H1 (cell line): ENCODE results near the gene TSHZ2. TPM values are rescaled to one million over a fixed set of nuclear protein-coding genes. Genes with fewer than 3 reads are reported as not detected.

Experiments used
- CTCF ChIA-PET: fragments of 300-600 bp; sonication (Branson Sonifier 250); formaldehyde crosslinking; loops from one replicate; lab custom pipeline; 2021; ENCODE audit not compliant: partially characterized antibody; lab: Charles Lee
- POLR2A ChIA-PET: fragments of 300-600 bp; sonication (Branson Sonifier 250); formaldehyde crosslinking; loops from one replicate; lab custom pipeline; 2021; ENCODE audit warnings: inconsistent platforms; ENCODE audit not compliant: partially characterized antibody; lab: Charles Lee
- DNase-seq, 2 experiments: peaks; one replicate each; pipeline versions ENCODE4 v3.0.0 to v3.0.0-alpha.2; 2010 to 2022; ENCODE audit warnings: low spot score in 2 of 2, low read depth in 1 of 2, mixed read lengths in 1 of 2
- FAIRE-seq: peaks from 2 replicates; lab custom pipeline; 2011; peaks lifted over from hg19 to GRCh38; lab: Jason Lieb, UNC
- H2AFZ ChIP-seq: 2 replicates; pipeline ENCODE4 v1.8.1; 2012; ENCODE audit warnings: low read length, inconsistent platforms
- H2AK5ac ChIP-seq: 2 replicates; pipeline ENCODE4 v1.6.1; 2013; ENCODE audit warnings: low read depth, low read length
- H2BK120ac ChIP-seq: replicated peaks from 2 replicates; pipeline ENCODE3; 2013; ENCODE audit warnings: low read depth, low read length, inconsistent platforms
- H2BK12ac ChIP-seq: 2 replicates; pipeline ENCODE4 v1.6.1; 2013; ENCODE audit warnings: low read depth, low read length
- H2BK15ac ChIP-seq: 2 replicates; pipeline ENCODE4 v1.6.1; 2013; ENCODE audit warnings: low read length
- H2BK20ac ChIP-seq: 2 replicates; pipeline ENCODE4 v1.6.1; 2013; ENCODE audit warnings: low read length
- H2BK5ac ChIP-seq: 2 replicates; pipeline ENCODE4 v1.6.1; 2013; ENCODE audit warnings: low read depth, low read length
- H3K14ac ChIP-seq: 2 replicates; pipeline ENCODE4 v1.6.1; 2013; ENCODE audit warnings: inconsistent platforms; ENCODE audit not compliant: insufficient read length
- H3K18ac ChIP-seq: 2 replicates; pipeline ENCODE4 v1.6.1; 2013; ENCODE audit warnings: low read length; ENCODE audit errors: extremely low read depth
- H3K23ac ChIP-seq: 2 replicates; pipeline ENCODE4 v1.6.1; 2013; ENCODE audit warnings: inconsistent platforms; ENCODE audit not compliant: insufficient read length
- H3K23me2 ChIP-seq: 2 replicates; pipeline ENCODE4 v1.6.1; 2013; ENCODE audit warnings: low read depth, low read length
- H3K27ac ChIP-seq: 2 replicates; pipeline ENCODE4 v1.6.1; 2011; ENCODE audit warnings: low read depth, low read length, inconsistent platforms
- H3K27me3 ChIP-seq, 4 experiments: replicated peaks in 1 of 4; 1 replicate in 1 of 4; 2 replicates in 3 of 4; pipeline versions ENCODE4 v1.6.1 to v1.8.1; 2011 to 2013; ENCODE audit warnings: low read length in 3 of 4, mild to moderate bottlenecking in 3 of 4, inconsistent platforms in 2 of 4, mixed read lengths in 2 of 4, moderate library complexity in 1 of 4; ENCODE audit not compliant: control insufficient read depth in 3 of 4, insufficient read depth in 3 of 4; ENCODE audit errors: extremely low read depth in 1 of 4
- H3K36me3 ChIP-seq, 4 experiments: 2 replicates each; pipeline versions ENCODE4 v1.6.1 to v1.8.1; 2011 to 2013; ENCODE audit warnings: mild to moderate bottlenecking in 4 of 4, low read length in 3 of 4, moderate library complexity in 2 of 4, control low read depth in 1 of 4, inconsistent platforms in 1 of 4; ENCODE audit not compliant: insufficient read depth in 4 of 4, control insufficient read depth in 2 of 4
- H3K4ac ChIP-seq: replicated peaks from 2 replicates; pipeline ENCODE3; 2013; ENCODE audit warnings: low read length, low read depth, mixed read lengths, inconsistent platforms; ENCODE audit not compliant: insufficient read length
- H3K4me1 ChIP-seq, 4 experiments: replicated peaks in 1 of 4; 1 replicate in 1 of 4; 2 replicates in 3 of 4; pipeline versions ENCODE4 v1.6.1 to v1.8.1; 2011 to 2013; ENCODE audit warnings: low read length in 3 of 4, inconsistent platforms in 2 of 4, mixed read lengths in 1 of 4; ENCODE audit not compliant: insufficient read depth in 4 of 4, control insufficient read depth in 3 of 4
- H3K4me2 ChIP-seq, 2 experiments: 2 replicates each; pipeline versions ENCODE4 v1.6.1 to v1.8.1; 2011 to 2013; ENCODE audit warnings: low read depth in 2 of 2, low read length in 2 of 2, control low read depth in 1 of 2, inconsistent platforms in 1 of 2, mild to moderate bottlenecking in 1 of 2; ENCODE audit not compliant: insufficient read depth in 1 of 2
- H3K4me3 ChIP-seq, 4 experiments: fragments of 200-600, 300-600 bp in 1 of 4; sonication (generic), shearing (Covaris generic), sonication (Bioruptor Twin) in 1 of 4; 2 replicates each; pipeline versions ENCODE4 v1.5.1 to v1.8.1; 2011 to 2016; ENCODE audit warnings: low read length in 4 of 4, low read depth in 3 of 4, control low read depth in 2 of 4, inconsistent platforms in 2 of 4, mild to moderate bottlenecking in 2 of 4, mixed read lengths in 1 of 4, moderate library complexity in 1 of 4; ENCODE audit not compliant: insufficient read depth in 2 of 4; ENCODE audit errors: extremely low read depth in 1 of 4
- H3K56ac ChIP-seq: replicated peaks from 2 replicates; pipeline ENCODE3; 2013; ENCODE audit warnings: low read depth, mild to moderate bottlenecking, mixed read lengths, low read length, inconsistent platforms; ENCODE audit not compliant: insufficient read length
- H3K79me1 ChIP-seq: 2 replicates; pipeline ENCODE4 v1.6.1; 2013; ENCODE audit warnings: low read depth, low read length, control low read depth
- H3K79me2 ChIP-seq, 2 experiments: 2 replicates each; pipeline versions ENCODE4 v1.6.1 to v1.8.1; 2012 to 2013; ENCODE audit warnings: low read length in 2 of 2, mild to moderate bottlenecking in 2 of 2, inconsistent platforms in 1 of 2; ENCODE audit not compliant: insufficient read depth in 2 of 2, control insufficient read depth in 1 of 2
- H3K9ac ChIP-seq, 4 experiments: replicated peaks in 1 of 4; 1 replicate in 1 of 4; 2 replicates in 3 of 4; pipeline versions ENCODE4 v1.6.1 to v1.8.1; 2011 to 2013; ENCODE audit warnings: low read depth in 3 of 4, low read length in 3 of 4, control low read depth in 2 of 4, mild to moderate bottlenecking in 2 of 4, moderate library complexity in 2 of 4, inconsistent platforms in 1 of 4; ENCODE audit errors: extremely low read depth in 1 of 4
- H3K9me3 ChIP-seq, 2 experiments: 2 replicates each; pipeline versions ENCODE4 v1.6.1 to v1.8.1; 2012 to 2013; ENCODE audit warnings: mild to moderate bottlenecking in 2 of 2, moderate library complexity in 2 of 2, control low read depth in 1 of 2, inconsistent platforms in 1 of 2, low read depth in 1 of 2, low read length in 1 of 2, mixed read lengths in 1 of 2; ENCODE audit not compliant: insufficient read depth in 2 of 2
- H4K20me1 ChIP-seq, 2 experiments: replicated peaks in 1 of 2; 2 replicates each; pipeline versions ENCODE3 to v1.8.1; 2011 to 2013; ENCODE audit warnings: inconsistent platforms in 2 of 2, low read length in 2 of 2, mild to moderate bottlenecking in 1 of 2; ENCODE audit not compliant: insufficient read depth in 2 of 2, control insufficient read depth in 1 of 2
- H4K5ac ChIP-seq: 2 replicates; pipeline ENCODE4 v1.6.1; 2013; ENCODE audit warnings: low read length, low read depth, mixed read lengths, inconsistent platforms; ENCODE audit not compliant: insufficient read length
- H4K8ac ChIP-seq: 2 replicates; pipeline ENCODE4 v1.8.0; 2013; ENCODE audit warnings: mild to moderate bottlenecking, moderate library complexity, low read length, inconsistent platforms; ENCODE audit not compliant: insufficient read depth; ENCODE audit errors: extremely low read depth
- H4K91ac ChIP-seq: replicated peaks from 2 replicates; pipeline ENCODE3; 2013; ENCODE audit warnings: low read length, mixed read lengths, inconsistent platforms; ENCODE audit not compliant: insufficient read length
- BRCA1 ChIP-seq: IDR thresholded peaks from 2 replicates; pipeline ENCODE4 v1.6.1; 2012; ENCODE audit warnings: low read depth, low read length, improper control_type of control experiment
- CREB1 ChIP-seq: IDR thresholded peaks from 2 replicates; pipeline ENCODE4 v1.6.1; 2012; ENCODE audit warnings: inconsistent platforms
- KDM1A ChIP-seq: fragments of 200-600, 300-600 bp; sonication (generic); IDR thresholded peaks from 2 replicates; pipeline ENCODE4 v1.7.1; 2016; ENCODE audit warnings: mild to moderate bottlenecking, low read length, borderline replicate concordance
- KDM4A ChIP-seq: IDR thresholded peaks from one replicate; pipeline ENCODE4 v1.7.1; 2012; ENCODE audit warnings: low read depth, mild to moderate bottlenecking, moderate library complexity, low read length, inconsistent platforms; ENCODE audit not compliant: severe bottlenecking
- POU5F1 ChIP-seq: IDR thresholded peaks from 2 replicates; pipeline ENCODE4 v1.6.1; 2011; ENCODE audit warnings: low read depth, mild to moderate bottlenecking, low read length, moderate library complexity
- ZNF274 ChIP-seq: IDR thresholded peaks from 2 replicates; pipeline ENCODE4 v1.7.0; 2012; ENCODE audit warnings: low read length, borderline replicate concordance; ENCODE audit errors: extremely low read depth
- WGBS, 2 experiments: shearing (Covaris generic) in 1 of 2; methylation state at CpG; one replicate each; pipeline versions ENCODE4 v1.1.6 to v1.1.7; 2013 to 2015; ENCODE audit warnings: low lambda C conversion rate in 2 of 2, mixed read lengths in 2 of 2, inconsistent platforms in 1 of 2, low coverage in 1 of 2, missing lambda C conversion rate in 1 of 2; ENCODE audit not compliant: insufficient replicate concordance in 2 of 2, insufficient coverage in 1 of 2, insufficient read length in 1 of 2; ENCODE audit errors: extremely low coverage in 1 of 2, missing lambda C conversion rate in 1 of 2; 5-methylcytosine and 5-hydroxymethylcytosine counted together
- polyA plus RNA-seq, 7 experiments: library from polyadenylated mRNA; depleted of rRNA in 3 of 7; stranded (reverse) in 5 of 7; unstranded in 2 of 7; fragments of >200 nt in 5 of 7; fragments of 200-250 nt in 2 of 7; gene quantifications; 1 replicate in 5 of 7; 2 replicates in 1 of 7; 4 replicates in 1 of 7; pipeline versions ENCODE4 v1.2.1 to v1.2.3, GENCODE V29; 2011 to 2013; ENCODE audit warnings: missing spikeins in 2 of 7, mixed read lengths in 2 of 7
- total RNA-seq: library from RNA; stranded (reverse); fragmentation: NEBNext Ultra II Directional; extraction: Animal tissue kit (Norgen Biotek cat#: 25700); gene quantifications from 2 replicates; pipeline ENCODE4 v1.2.1, GENCODE V29; 2021

Gene TSHZ2
- total and polyA plus RNA-seq, 2 of the 8 experiments (the other 6 are each of a cell fraction or from before 2014, with no cell fraction given): 0.14 to 0.30 TPM

DNA sequence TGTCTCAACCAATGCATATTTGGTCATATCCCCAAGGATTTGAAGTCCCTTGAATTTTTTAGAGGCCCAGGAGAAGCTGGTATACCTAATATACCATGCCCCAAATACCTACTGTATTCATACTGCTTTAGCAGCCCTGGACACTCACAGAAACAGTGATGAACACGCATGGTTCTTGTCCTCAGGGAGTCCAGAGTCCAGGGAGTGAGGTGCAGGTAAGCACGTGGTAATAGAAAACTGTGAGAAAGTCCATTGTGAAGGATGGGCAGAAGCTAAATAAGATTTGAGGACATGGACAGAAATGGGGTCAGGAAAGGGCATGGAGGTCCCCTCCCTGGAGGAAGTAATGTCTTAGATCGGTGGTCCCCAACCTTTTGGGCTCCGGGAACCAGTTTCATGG, 85.4 kb downstream of the TSHZ2 start:
- Histone ChIP-seq H3K4ac (no peak overlapping the region), H2AK5ac (no peak overlapping the region), H3K27ac (no peak overlapping the region), H3K18ac (no peak overlapping the region), H4K20me1 (no peaks in the 10 kb centered on the region), H3K56ac (no peak overlapping the region), H3K23me2 (peaks cover 2% of the 10 kb centered on the region; the same call in 1 of the 2 replicates), H3K36me3 (no peaks in the 10 kb centered on the region), H3K79me2 (no peaks in the 10 kb centered on the region), H2AFZ (no peak overlapping the region), H3K4me2 (no peak overlapping the region), H2BK12ac (no peak overlapping the region), H3K4me3 (no peak overlapping the region), H3K79me1 (no peaks in the 10 kb centered on the region), H2BK5ac (no peak overlapping the region), H4K5ac (no peak overlapping the region), H3K27me3 (no peaks in the 10 kb centered on the region), H2BK20ac (no peak overlapping the region), H3K14ac (no peak overlapping the region), H4K8ac (no peak overlapping the region), H3K23ac (no peak overlapping the region), H3K9me3 (no peaks in the 10 kb centered on the region), H2BK15ac (no peak overlapping the region), H3K9ac (no peak overlapping the region), H3K4me1 (no peaks in the 10 kb centered on the region), H2BK120ac (no peak overlapping the region), H4K91ac (no peak overlapping the region)
- ChIA-PET CTCF (interaction anchor here (1.0 kb wide), 1 partner anchor 159 kb away, joined by 3 read pairs; no protein-coding TSS in a partner anchor), POLR2A (no interaction called here)
- WGBS, 2 experiments: 96% methylated on average over 4 of the region's 4 CpGs; no CpG with 5 or more reads in 1 of the 2 experiments
- DNase-seq (no peak), FAIRE-seq (no peak)
- TF ChIP-seq CREB1: no peak
- TF ChIP-seq BRCA1: no peak
- no peak for TF ChIP-seq ZNF274
- TF ChIP-seq POU5F1: no peak
- no peak for TF ChIP-seq KDM1A
- no peak for TF ChIP-seq KDM4A
